Cerebellar nuclear complex (tissue), 1 donor: ENCODE data around the gene KMT2B.
A peak's percentile ranks its signal among the peaks of the same experiment; 100 is the strongest.
"Not testable (repeated sequence)": the region's sequence is repeated elsewhere in the genome, so short reads cannot be mapped to it uniquely, and the experiment has no call there.

ENCODE experiments used
- DNase-seq, 2 experiments: peaks; one replicate each; lab custom pipeline; 2025; lab: John Stamatoyannopoulos, UW

Gene KMT2B

GRCh38 chr19:35712567-35713505 is 5.0 kb upstream of the KMT2B start:
- no peak for DNase-seq

DNA sequence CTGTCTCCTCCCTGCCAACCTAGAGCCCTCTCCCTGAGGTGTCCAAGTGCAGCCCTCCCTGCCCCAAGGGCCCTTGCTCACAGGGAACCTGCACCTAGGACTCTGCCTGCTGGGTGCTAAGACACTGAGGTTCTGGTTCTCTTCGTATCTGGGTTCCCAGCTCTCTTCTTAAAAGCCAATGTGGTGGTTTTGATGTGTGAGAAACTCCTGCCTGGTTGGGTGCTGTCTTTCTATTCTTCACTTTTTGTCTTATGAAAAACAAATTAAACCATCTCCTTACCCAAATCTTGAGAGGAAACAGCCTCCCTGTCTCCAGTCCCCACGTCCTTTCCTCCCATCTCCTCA is 4.3 kb upstream of the KMT2B start:
- DNase-seq: no peak

DNA sequence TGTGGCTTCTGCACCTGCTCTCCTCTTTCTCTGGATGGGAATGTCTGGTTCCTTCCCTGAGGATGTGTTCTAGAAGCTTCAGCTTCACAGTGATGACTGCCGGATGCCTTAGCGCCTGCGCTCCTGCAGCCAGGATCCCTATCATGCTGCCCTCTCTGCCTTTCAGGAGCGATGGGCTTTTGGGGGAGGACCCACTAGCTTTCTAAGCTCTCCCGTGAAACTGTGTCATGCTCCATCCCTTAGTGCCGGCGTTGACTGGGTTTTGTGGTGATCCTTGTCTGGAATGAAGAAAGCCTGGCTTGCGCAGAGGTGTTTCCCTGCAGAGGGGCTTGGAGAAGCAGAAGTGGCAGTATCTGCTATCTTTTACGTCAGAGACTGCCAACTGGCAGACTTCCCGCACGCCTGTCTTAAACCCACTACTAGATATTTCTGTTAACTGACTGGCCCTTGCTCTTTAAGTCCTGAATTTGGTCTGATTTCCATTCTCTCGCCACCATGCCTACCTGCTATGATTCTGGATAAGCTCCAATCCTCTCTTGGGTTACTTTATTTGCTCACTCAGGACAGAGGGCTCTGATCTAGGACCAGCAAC is 3.8 kb upstream of the KMT2B start:
- no peak for DNase-seq

DNA sequence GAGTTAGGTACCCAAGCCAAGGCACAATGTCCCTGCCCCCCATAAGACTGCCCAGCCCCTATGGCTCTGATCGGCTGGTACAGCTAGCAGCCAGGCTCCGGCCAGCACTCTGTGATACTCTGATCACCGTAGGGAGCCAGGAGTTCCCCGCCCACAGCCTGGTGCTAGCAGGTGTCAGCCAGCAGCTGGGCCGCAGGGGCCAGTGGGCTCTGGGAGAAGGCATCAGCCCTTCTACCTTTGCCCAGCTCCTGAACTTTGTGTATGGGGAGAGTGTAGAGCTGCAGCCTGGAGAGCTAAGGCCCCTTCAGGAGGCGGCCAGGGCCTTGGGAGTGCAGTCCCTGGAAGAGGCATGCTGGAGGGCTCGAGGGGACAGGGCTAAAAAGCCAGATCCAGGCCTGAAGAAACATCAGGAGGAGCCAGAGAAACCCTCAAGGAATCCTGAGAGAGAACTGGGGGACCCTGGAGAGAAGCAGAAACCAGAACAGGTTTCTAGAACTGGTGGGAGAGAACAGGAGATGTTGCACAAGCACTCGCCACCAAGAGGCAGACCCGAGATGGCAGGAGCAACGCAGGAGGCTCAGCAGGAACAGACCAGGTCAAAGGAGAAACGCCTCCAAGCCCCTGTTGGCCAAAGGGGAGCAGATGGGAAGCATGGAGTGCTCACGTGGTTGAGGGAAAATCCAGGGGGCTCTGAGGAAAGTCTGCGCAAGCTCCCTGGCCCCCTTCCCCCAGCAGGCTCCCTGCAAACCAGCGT is 3.0 kb upstream of the KMT2B start:
- DNase-seq: no peak

GRCh38 chr19:35715355-35715809 is 2.4 kb upstream of the KMT2B start:
- no peak for DNase-seq

DNA sequence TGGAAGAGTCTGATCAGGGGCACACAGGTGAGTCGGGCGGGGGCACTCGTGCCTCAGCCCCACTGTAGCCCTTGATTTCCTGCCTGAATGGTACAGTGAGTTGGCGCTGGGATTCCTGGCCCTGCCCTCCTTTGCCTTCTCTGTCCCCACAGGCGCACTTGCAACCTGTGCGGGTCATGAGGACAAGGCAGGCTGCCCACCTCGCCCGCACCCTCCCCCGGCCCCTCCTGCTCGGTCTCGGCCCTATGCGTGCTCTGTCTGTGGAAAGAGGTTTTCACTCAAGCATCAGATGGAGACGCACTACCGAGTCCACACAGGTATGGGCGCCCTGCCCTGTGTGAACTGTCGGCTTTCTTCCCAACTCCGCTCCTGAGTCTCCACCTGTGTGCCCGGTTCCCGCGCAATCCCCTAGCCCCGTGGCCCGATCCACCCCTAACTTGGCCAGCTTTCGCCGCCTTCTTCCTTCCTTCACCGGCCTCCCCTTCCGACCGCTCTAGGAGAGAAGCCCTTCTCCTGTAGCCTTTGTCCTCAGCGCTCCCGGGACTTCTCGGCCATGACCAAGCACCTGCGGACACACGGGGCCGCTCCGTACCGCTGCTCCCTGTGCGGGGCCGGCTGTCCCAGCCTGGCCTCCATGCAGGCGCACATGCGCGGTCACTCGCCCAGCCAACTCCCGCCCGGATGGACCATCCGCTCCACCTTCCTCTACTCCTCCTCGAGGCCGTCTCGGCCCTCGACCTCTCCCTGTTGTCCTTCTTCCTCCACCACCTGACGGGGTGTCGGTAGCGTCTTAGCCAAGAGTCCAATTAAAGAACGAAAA is 1.6 kb upstream of the KMT2B start:
- peak in 1 of 2 experiments; percentile 47 for DNase-seq

GRCh38 chr19:35716801-35717664 is 770 bp upstream of the KMT2B start:
- DNase-seq: peak; percentile 79 to 88

DNA sequence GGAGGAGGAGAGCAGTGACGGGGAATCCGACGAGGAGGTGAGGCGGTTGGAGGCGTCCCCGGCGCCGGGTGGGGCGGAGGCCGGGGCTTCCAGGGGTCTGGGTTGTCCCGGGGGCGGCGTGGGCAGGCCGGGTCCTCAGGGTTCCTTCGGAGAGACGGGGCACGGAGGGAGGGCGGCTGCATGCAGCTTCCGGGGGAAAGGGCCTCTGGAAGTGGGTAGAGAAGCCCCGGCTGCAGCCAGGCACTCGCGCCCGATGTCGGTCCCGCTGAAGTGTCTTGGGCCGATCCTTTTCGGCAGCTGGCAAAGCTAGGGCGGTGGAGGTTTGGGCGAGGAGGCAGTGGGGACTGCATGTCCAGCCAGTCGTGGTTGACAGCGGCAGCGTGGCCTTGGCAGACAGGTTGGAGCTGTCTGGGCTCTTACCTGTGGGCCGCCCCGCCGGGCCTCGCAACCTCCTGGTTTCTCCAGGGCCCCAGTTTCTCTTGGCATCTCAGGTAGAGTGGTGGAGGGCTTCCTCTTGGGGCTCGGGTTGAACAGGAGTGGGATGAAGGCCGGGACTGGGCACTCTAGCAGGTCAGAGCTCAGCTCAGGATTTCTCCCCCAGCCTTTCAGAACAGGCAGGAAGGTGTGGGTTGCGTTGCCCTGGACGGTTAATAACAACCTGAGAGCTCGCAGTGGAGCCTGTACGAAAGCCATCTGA is 690 bp downstream of the KMT2B start:
- DNase-seq: no peak

DNA sequence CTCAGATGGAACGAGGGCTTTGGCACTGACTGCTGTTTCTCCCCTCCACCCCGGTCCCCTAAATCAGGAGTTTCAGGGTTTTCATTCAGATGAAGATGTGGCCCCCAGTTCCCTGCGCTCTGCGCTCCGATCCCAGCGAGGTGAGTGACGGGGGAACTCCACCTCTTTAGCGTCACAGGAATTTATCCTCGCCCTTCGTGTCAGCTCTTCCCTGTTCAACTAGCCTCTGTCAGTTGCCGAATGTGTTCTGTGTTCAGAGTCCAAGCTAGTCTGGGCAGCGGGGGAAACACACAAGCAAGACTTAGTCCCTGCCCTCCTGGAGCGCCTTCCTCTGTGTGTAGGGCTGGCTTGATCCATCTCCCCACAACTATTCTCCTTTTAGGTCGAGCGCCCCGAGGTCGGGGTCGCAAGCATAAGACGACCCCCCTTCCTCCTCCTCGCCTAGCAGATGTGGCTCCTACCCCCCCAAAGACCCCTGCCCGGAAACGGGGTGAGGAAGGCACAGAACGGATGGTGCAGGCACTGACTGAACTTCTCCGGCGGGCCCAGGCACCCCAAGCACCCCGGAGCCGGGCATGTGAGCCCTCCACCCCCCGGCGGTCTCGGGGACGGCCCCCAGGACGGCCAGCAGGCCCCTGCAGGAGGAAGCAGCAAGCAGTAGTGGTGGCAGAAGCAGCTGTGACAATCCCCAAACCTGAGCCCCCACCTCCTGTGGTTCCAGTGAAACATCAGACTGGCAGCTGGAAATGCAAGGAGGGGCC is 1.8 kb downstream of the KMT2B start:
- DNase-seq: no peak

DNA sequence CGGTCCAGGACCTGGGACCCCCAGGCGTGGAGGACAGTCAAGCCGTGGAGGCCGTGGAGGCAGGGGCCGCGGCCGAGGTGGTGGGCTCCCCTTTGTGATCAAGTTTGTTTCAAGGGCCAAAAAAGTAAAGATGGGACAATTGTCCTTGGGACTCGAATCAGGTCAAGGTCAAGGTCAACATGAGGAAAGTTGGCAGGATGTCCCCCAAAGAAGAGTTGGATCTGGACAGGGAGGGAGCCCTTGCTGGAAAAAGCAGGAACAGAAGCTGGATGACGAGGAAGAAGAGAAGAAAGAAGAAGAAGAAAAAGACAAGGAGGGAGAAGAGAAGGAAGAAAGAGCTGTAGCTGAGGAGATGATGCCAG is 2.3 kb downstream of the KMT2B start:
- no peak for DNase-seq

DNA sequence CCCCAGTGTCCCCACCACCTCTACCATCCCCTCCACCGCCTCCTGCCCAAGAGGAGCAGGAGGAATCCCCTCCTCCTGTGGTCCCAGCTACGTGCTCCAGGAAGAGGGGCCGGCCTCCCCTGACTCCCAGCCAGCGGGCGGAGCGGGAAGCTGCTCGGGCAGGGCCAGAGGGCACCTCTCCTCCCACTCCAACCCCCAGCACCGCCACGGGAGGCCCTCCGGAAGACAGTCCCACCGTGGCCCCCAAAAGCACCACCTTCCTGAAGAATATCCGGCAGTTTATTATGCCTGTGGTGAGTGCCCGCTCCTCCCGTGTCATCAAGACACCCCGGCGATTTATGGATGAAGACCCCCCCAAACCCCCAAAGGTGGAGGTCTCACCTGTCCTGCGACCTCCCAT is 2.8 kb downstream of the KMT2B start:
- no peak for DNase-seq

GRCh38 chr19:35721374-35721773 is 3.6 kb downstream of the KMT2B start:
- no peak for DNase-seq

DNA sequence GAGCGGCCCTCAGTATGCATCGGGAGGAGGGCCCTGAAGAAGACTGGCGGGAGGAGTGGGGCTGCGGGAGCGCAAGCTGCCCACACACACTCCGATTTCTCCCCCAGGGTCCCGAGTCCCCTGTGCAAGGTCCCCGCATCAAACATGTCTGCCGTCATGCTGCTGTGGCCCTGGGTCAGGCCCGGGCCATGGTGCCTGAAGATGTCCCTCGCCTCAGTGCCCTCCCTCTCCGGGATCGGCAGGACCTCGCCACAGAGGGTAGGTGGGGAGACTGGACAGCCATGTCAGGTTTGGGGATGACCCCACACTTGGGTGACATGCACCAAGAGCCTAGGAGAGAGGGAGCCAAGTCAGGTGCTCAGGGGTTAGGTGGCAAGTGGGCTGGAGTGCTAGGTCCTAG is 4.7 kb downstream of the KMT2B start:
- DNase-seq: no peak

- no peak for DNase-seq
Observed at GRCh38 chr19:35722897-35723296, 5.1 kb downstream of the KMT2B start.

DNA sequence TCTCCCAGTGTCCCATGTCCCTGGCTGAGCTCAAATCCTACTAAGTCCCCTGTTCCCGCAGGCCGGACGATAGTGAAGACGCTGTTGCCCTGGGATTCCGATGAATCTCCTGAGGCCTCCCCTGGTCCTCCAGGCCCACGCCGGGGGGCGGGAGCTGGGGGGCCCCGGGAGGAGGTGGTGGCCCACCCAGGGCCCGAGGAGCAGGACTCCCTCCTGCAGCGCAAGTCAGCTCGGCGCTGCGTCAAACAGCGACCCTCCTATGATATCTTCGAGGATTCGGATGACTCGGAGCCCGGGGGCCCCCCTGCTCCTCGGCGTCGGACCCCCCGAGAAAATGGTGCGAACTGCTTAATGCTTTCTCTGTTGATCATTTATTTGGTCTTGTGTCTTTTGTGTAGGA is 5.9 kb downstream of the KMT2B start:
- DNase-seq: no peak

- DNase-seq: not testable (repeated sequence)
Observed at GRCh38 chr19:35724132-35724531, 6.3 kb downstream of the KMT2B start.

GRCh38 chr19:35724560-35724959 is 6.8 kb downstream of the KMT2B start:
- DNase-seq: no peak

DNA sequence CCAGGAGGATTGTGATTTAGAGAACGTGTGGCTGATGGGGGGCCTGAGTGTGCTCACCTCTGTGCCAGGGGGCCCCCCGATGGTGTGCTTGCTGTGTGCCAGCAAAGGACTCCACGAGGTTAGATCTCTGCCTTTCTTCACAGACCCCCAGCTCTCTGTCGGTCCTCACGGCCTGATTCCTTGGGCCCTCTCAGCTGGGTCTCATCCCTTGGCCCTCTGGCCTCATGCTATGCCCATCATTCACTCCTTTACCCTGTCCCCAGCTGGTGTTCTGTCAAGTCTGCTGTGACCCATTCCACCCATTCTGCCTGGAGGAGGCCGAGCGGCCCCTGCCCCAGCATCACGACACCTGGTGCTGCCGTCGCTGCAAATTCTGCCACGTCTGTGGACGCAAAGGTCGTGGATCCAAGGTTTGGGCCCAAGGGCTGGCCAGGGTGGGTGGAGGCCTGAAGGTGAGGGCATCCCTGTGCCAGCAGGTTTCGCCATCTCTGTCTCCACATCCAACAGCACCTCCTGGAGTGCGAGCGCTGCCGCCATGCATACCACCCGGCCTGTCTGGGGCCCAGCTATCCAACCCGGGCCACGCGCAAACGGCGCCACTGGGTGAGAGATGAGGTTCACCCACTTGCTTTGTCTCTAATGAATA is 7.5 kb downstream of the KMT2B start:
- DNase-seq: no peak
